Stimulated activated CD8-positive, alpha-beta memory T cell treated with anti-CD3 and anti-CD28 coated beads, Interleukin-12 subunit alpha, Interleukin-12 subunit beta, amount 100 ng/mL, for 24 hours (primary cell): Measurements from ENCODE around the gene MAP2.
"Not testable (repeated sequence)": the region's sequence is repeated elsewhere in the genome, so short reads cannot be mapped to it uniquely, and the experiment has no call there.

Experiments used
- DNase-seq: peaks from one replicate; pipeline ENCODE4 v3.0.0-alpha.2; 2020; ENCODE audit errors: extremely low read depth

Gene MAP2

DNA sequence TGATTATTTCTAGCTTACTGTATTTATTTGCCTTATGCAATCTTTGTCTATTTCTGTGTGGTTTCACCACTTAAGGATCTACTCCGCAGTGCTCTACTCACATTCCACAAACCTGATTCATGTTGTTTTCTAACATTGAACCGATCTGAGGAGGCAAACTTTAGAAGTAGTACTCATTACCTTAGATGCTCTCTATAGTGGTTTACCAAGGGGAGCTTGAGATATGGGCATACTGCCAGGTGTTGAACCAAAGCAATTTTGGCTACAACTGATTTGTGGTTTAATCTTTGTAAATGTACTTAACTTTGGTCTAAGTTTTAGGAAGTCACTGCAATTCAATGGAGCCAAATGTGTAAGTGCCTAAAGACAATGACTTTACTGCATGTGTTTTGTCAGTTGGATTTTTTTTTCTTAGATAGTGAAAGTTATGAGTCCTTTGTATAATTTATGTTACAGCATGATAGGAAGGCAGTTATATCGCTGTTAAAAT is 50.1 kb downstream of the MAP2 start:
- no peak for DNase-seq

DNA sequence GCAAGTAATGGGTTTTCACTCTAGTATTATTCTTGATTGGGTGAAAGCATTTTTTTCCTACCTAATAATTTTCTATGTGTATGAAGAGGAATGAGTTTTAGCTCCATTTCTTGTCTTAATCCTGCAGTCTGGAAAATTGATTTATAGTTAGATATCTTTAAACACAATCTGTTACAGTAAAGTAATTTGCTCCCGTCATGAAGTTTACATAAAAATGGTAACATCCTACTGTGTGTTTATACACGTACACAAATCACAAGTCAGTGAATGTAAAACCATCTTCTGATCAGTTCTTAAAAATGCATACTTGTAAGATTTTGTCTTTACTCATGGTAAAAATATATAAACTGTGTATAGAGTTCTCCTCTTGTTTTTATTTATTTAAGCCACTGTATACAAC is 51.1 kb downstream of the MAP2 start:
- DNase-seq, result no peak

- no peak for DNase-seq
Measured at GRCh38 chr2:209476367-209477208, 52.7 kb downstream of the MAP2 start.

GRCh38 chr2:209492296-209492695 is 68.4 kb downstream of the MAP2 start:
- DNase-seq, result not testable (repeated sequence)

- DNase-seq, result not testable (repeated sequence)
Measured at GRCh38 chr2:209495068-209495620, 71.3 kb downstream of the MAP2 start.

GRCh38 chr2:209495855-209496585 is 72.2 kb downstream of the MAP2 start:
- no peak for DNase-seq

DNA sequence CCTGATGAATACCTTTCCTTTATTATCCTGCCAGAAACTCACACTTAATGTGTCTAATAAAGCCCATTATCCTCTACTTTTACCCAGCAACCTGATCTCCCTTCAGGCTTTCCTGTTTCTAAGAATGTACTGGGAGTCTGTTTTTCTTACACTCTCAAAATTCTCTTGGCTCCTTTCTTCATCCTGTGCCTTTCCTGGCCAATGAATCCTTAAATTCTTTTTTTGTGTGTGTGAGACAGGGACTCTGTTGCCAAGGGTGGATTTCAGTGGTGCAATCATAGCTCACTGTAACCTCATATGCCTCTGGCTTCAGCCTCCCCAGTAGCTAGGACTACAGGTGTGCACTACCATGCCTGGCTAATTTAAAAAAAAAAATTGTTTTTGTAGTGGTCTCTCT is 72.7 kb downstream of the MAP2 start:
- no peak for DNase-seq

GRCh38 chr2:209498614-209499013 is 74.8 kb downstream of the MAP2 start:
- DNase-seq, result no peak

DNA sequence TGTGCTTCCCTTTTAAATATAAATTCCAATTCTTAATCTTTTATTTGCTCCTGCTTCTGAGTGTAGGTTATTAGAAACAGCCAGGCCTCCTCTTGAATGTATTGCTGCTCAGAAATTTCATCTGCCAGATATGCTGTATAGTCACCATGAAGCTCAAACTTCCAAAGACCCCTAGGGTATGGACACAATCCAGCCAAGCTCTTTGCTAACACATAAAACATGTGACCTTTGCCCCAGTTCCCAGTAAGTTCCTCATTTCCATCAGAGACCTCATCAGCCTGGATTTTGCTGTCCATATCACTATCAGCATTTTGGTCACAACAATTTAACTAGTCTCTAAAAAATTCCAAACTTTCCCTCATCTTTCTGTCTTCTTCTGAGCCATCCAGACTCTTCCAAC is 75.2 kb downstream of the MAP2 start:
- no peak for DNase-seq

GRCh38 chr2:209501579-209501978 is 77.7 kb downstream of the MAP2 start:
- no peak for DNase-seq

DNA sequence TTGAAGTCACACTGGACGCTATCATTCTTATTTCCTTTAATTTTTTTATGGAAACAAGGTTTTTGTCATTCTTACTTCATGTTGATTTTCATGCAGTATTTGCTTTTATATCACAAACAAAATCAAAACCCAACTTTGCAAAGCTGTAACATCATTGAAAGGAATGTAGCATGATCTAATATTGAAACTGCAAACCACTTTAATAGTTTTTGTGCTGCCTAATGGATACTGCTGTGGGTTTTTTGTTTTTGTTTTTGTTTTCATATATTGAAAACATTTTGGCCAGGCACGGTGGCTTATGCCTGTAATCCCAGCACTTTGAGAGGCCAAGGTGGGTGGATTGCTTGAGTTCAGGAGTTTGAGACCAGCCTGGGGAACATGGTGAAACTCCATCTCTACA is 81.6 kb downstream of the MAP2 start:
- no peak for DNase-seq

DNA sequence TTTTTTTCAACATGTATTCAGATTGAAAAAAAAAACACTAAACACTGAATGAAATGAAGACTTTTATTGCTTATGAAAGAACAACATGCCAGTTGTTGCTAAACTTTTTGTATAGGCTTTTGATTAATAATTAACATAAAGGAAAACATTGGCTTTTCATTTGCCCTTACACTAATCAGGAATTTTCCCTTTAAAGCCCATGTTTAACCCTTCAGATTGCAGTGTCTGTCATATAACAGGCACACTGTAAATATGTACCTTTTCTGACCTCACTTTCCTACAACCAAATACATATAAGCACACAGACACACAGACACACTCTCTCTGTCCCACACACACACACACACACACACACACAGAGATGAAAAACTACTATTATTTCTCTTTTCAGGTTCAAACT is 84.4 kb downstream of the MAP2 start:
- no peak for DNase-seq

DNA sequence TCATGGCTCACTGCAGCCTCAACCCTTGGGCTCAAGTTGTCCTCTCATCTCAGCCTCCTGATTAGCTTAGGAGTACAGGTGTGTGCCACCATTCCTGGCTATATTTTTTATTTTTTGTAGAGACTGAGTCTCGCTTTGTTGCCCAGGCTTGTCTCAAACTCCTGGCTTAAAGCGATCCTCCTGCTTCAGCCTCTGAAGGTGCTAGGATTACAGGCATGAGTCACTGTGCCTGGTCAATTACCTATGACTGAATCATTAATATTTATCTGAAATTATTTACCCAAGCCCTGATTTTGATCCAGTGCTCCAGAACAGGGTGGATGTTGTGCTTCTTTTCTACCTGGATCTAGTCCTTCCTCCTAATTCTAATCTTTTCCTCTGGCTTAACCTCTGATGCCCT is 87.8 kb downstream of the MAP2 start:
- DNase-seq, result no peak

GRCh38 chr2:209512971-209513370 is 89.1 kb downstream of the MAP2 start:
- no peak for DNase-seq

DNA sequence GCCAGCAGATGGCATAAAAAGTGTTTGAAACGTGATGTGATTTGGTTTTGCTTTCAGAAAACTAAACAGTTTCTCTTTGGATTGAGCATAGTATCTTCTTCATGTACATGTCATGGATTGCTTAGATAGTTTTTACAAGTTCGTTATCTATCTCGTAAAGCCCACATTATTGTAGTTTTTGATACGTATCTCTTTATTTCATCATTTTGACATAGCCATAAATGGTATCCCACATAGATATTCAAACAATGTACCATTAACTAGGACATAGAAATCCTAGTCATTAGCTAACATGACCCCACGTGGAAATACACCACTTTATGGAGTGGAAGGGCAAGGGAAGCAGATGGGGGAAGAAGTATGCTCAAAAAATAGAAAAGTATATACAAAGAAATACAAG is 93.6 kb downstream of the MAP2 start:
- DNase-seq, result no peak

GRCh38 chr2:209519271-209519670 is 95.4 kb downstream of the MAP2 start:
- DNase-seq, result no peak

- no peak for DNase-seq
Measured at GRCh38 chr2:209519906-209520305, 96.1 kb downstream of the MAP2 start.

DNA sequence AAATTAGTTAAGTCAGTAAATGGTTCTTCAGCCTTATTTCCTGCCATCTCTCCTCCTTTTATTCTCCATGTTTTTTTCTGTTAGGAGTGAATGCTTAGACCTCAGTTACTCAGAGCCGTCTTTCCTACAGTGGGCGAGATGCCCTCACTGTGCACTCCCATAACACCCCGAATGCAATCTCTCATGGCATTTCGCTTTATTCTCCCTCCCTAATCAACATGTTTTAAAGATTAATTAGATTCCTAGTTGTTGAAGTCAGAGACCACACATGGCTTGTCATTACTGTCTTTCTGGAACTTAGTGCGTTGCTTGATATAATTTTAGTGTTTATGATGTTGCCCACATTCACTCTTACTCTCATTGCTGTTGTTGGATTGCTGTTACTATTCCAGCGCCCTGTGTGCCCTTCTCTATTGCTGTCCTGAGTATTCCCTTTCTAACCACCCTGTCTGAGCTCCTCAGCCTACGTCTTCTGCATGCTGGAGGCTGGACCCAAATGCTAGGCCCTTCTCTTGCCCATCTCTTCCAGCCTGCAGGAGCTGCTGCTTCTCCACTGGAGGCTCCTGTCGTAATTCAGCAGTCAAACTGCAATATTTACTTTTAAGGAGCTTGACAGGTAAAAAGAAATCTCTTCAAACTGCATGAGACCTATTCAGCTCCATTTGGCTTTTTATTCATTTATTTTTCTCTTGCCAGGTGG is 99.3 kb downstream of the MAP2 start:
- no peak for DNase-seq

- no peak for DNase-seq
Measured at GRCh38 chr2:209523867-209524266, 100.0 kb downstream of the MAP2 start.

DNA sequence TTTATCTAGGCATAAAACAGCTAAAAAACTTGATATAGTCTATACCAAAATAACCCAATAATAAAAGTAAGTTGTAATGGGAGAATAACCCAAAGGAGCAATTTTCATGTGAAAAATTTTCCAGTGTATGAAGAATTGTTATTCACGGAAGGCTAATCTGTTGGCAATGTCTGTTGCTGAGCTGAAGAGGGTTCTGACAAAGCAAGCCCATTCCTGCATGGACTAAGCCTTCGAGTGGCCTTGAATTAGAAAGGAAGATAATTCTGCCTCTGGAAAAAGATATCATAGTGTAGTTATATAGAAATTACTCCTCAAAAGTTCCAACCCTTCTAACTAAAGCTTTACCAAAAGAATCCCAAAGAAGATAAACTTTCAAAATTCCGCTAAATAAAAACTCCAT is 101.5 kb downstream of the MAP2 start:
- no peak for DNase-seq

GRCh38 chr2:209525834-209526281 is 102.0 kb downstream of the MAP2 start:
- no peak for DNase-seq

DNA sequence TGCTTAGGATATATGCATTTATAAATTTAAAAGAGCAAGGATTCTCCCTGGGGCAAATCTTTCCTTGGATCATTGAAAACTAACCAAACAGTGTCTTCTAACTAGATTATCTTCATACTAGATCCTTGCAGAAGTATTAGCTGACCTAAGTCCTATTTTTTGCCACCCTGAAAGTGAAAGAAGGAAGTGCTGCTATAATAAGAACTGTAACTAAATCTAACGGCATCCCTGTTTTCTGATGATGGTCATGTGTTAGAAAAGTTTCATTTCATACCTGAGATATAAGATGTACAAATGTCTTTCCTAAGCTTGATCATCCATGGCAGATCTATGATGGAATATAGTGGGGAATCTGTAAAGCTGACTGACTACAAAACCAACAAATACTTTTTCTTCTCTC is 102.7 kb downstream of the MAP2 start:
- DNase-seq, result no peak
